Vagina (tissue), 2 donors: Measurements from ENCODE around the gene P2RY12. TPM values are rescaled to one million over a fixed set of nuclear protein-coding genes. Genes with fewer than 3 reads are reported as not detected.

ENCODE experiments used
- DNase-seq, 2 donors: peaks; one replicate each; pipeline ENCODE4 v3.0.0-alpha.2; 2017; ENCODE audit errors: extremely low spot score in 2 of 2
- H3K27ac ChIP-seq: fragments of 200-600 bp; sonication (generic); one replicate; pipeline ENCODE4 v1.5.1; 2019
- H3K27me3 ChIP-seq: fragments of 200-600 bp; sonication (generic); one replicate; pipeline ENCODE4 v1.5.1; 2019
- H3K36me3 ChIP-seq, 2 donors: fragments of 200-600 bp; sonication (generic); one replicate each; pipeline ENCODE4 v1.5.1; 2017 to 2019
- H3K4me1 ChIP-seq: fragments of 200-600 bp; sonication (generic); one replicate; pipeline ENCODE4 v1.5.1; 2019
- H3K4me3 ChIP-seq, 2 donors: fragments of 200-600 bp; sonication (generic); 1 replicate in 1 of 2; 2 replicates in 1 of 2; pipeline ENCODE4 v1.5.1; 2016 to 2019
- H3K9me3 ChIP-seq: fragments of 200-600 bp; sonication (generic); one replicate; pipeline ENCODE4 v1.5.1; 2019
- CTCF ChIP-seq, 3 experiments: fragments of 450-650 bp in 2 of 3; fragments of 200-600 bp in 1 of 3; sonication (generic) in 1 of 3; IDR thresholded peaks; one replicate each; pipeline ENCODE4 v1.5.1; 2017 to 2019; ENCODE audit warnings: antibody characterized with exemption in 3 of 3, mild to moderate bottlenecking in 2 of 3, moderate library complexity in 2 of 3
- POLR2A ChIP-seq, 2 donors: fragments of 450-650 bp; IDR thresholded peaks; one replicate each; pipeline ENCODE4 v1.6.1; 2017; ENCODE audit warnings: antibody characterized with exemption in 2 of 2, mild to moderate bottlenecking in 2 of 2, moderate library complexity in 2 of 2
- POLR2AphosphoS5 ChIP-seq, 2 donors: sonication (generic); formaldehyde crosslinking; IDR thresholded peaks; one replicate each; pipeline ENCODE4 v1.9.0; 2017; ENCODE audit warnings: antibody characterized with exemption in 2 of 2, mild to moderate bottlenecking in 2 of 2, low read depth in 1 of 2; ENCODE audit not compliant: insufficient read depth in 1 of 2
- intact Hi-C: fragments of 100-400 bp; cut with DNase I; formaldehyde crosslinking; loops from one replicate; pipeline ENCODE4 v1.15.1; 2023
- total RNA-seq: library from RNA; depleted of rRNA; stranded (reverse); fragments of >200 nt; gene quantifications from one replicate; pipeline ENCODE4 v1.2.3, GENCODE V29; 2016

Gene P2RY12
- total RNA-seq, 1 donor from 2014 or later = 1.2 TPM

- TF ChIP-seq CTCF (IDR thresholded peaks at IDR 0.05) (no peak), POLR2AphosphoS5 (IDR thresholded peaks at IDR 0.05; ENCODE audit: insufficient read depth in 1 of 2, low read depth in 1 of 2) (no peak), POLR2A (IDR thresholded peaks at IDR 0.05) (no peak)
- Histone ChIP-seq H3K27me3 (no peaks in the 10 kb centered on the region), H3K4me1 (no peaks in the 10 kb centered on the region), H3K9me3 (no peaks in the 10 kb centered on the region), H3K4me3 (no peak overlapping the region), H3K27ac (no peak overlapping the region), H3K36me3 (no peaks in the 10 kb centered on the region)
- intact Hi-C loops = no loop called here
- no peak for DNase-seq
Observed at GRCh38 chr3:151387842-151388241, 3.3 kb upstream of the P2RY12 start.

- H3K27ac ChIP-seq = no peak overlapping the region
- no peaks in the 10 kb centered on the region for H3K9me3 ChIP-seq
- TF ChIP-seq CTCF (IDR thresholded peaks at IDR 0.05) (no peak), POLR2AphosphoS5 (IDR thresholded peaks at IDR 0.05; ENCODE audit: insufficient read depth in 1 of 2, low read depth in 1 of 2) (no peak), POLR2A (IDR thresholded peaks at IDR 0.05) (no peak)
Observed at GRCh38 chr3:151387432-151387831, 2.9 kb upstream of the P2RY12 start.

GRCh38 chr3:151386056-151386455 is 1.5 kb upstream of the P2RY12 start:
- DNase-seq = no peak
- Histone ChIP-seq H3K27me3 (no peaks in the 10 kb centered on the region), H3K36me3 (no peaks in the 10 kb centered on the region), H3K27ac (no peak overlapping the region), H3K4me1 (no peaks in the 10 kb centered on the region), H3K4me3 (no peak overlapping the region), H3K9me3 (no peaks in the 10 kb centered on the region)
- TF ChIP-seq POLR2A (IDR thresholded peaks at IDR 0.05) (no peak), POLR2AphosphoS5 (IDR thresholded peaks at IDR 0.05; ENCODE audit: insufficient read depth in 1 of 2, low read depth in 1 of 2) (no peak), CTCF (IDR thresholded peaks at IDR 0.05) (no peak)
- intact Hi-C loops = no loop called here

More at GRCh38 chr3:151387432-151387831, 2.9 kb upstream of the P2RY12 start:
- Histone ChIP-seq H3K4me1 (no peaks in the 10 kb centered on the region), H3K27me3 (no peaks in the 10 kb centered on the region), H3K4me3 (no peak overlapping the region), H3K36me3 (no peaks in the 10 kb centered on the region)
- no peak for DNase-seq
- intact Hi-C loops = no loop called here

GRCh38 chr3:151383956-151384355 is 597 bp downstream of the P2RY12 start:
- no peak for TF ChIP-seq POLR2A (IDR thresholded peaks at IDR 0.05)
- TF ChIP-seq POLR2AphosphoS5 (IDR thresholded peaks at IDR 0.05; ENCODE audit: insufficient read depth in 1 of 2, low read depth in 1 of 2) = no peak
- TF ChIP-seq CTCF (IDR thresholded peaks at IDR 0.05) = no peak
- Histone ChIP-seq H3K4me1 (no peaks in the 10 kb centered on the region), H3K36me3 (no peaks in the 10 kb centered on the region), H3K9me3 (no peaks in the 10 kb centered on the region), H3K27ac (no peak overlapping the region), H3K27me3 (no peaks in the 10 kb centered on the region), H3K4me3 (peak overlapping the region in 1 of 2 donors; percentile 25)
- intact Hi-C loops = no loop called here
- no peak for DNase-seq

GRCh38 chr3:151383111-151383510 is 1.4 kb downstream of the P2RY12 start:
- H3K36me3 ChIP-seq = no peaks in the 10 kb centered on the region
- H3K4me3 ChIP-seq = no peak overlapping the region
- no peak for DNase-seq
- intact Hi-C loops = no loop called here
- H3K4me1 ChIP-seq = no peaks in the 10 kb centered on the region
- no peaks in the 10 kb centered on the region for H3K9me3 ChIP-seq
- TF ChIP-seq POLR2A (IDR thresholded peaks at IDR 0.05) = no peak
- no peak for TF ChIP-seq CTCF (IDR thresholded peaks at IDR 0.05)
- TF ChIP-seq POLR2AphosphoS5 (IDR thresholded peaks at IDR 0.05; ENCODE audit: insufficient read depth in 1 of 2, low read depth in 1 of 2) = no peak
- H3K27me3 ChIP-seq = no peaks in the 10 kb centered on the region
- H3K27ac ChIP-seq = no peak overlapping the region
